Stimulated activated CD8-positive, alpha-beta memory T cell treated with anti-CD3 and anti-CD28 coated beads, Interleukin-4, amount 100 ng/mL, for 24 hours (primary cell): ENCODE results near the gene PDRG1.

Source experiments
- DNase-seq: peaks from one replicate; pipeline ENCODE4 v3.0.0-alpha.2; 2020; ENCODE audit warnings: low read depth

PDRG1 gene

GRCh38 chr20:31907046-31907445, 44.8 kb downstream of the PDRG1 start:
- DNase-seq, result no peak

- no peak for DNase-seq
These were observed 45.8 kb downstream of the PDRG1 start for GRCh38 chr20:31906001-31906400.

DNA sequence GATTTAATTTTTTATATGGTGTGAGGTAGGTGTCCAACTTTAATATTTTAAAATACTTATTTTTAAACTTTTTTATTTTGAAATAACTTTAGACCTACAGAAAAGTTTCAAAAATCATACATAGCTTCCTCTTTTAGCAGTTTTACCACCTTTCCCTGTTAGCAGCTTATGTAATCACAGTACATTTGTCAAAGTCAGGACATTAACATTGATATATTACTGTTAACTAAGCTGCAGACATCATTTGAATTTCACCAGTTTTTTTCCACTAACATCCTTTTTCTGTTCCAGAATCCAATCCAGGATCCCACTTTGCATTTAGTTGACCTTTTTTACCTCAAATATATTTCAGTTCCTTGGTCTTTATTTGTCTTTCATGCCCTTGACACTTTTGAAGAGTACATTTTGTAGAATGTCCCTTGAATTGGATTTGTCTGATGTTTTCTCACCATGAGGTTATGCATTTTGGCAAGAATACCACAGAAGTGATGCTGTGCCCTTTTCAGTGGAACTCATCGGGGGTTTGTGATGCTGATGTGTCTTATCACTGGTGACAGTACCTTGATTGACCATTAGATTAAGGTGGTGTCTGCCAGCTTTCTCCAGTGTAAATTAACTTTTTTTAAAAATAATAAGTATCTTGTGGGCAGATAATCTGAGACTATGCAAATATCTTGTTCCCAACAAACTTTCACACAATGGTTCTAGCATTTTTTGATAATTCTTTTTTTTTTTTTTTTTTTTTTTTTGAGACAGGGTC, 48.0 kb downstream of the PDRG1 start:
- DNase-seq, result no peak

DNA sequence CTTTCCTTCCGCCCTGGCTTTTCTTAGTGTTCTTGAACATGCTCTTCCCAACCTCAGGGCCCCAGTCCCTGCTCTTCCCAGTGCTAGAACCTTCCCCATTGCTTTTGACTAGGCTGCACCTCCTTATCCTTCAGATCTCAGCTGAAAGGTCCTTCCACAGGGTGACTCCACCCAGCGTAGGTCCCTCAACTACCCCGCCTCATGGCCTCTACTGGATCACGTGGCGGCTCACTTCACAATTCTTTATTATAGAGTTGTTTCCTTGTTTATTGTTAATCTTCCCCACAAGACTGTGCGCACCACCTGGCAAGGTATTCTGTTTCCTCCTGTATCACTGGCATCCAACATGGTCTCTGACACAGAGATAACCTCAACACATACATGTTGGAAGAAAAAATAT, 50.2 kb downstream of the PDRG1 start:
- no peak for DNase-seq

DNA sequence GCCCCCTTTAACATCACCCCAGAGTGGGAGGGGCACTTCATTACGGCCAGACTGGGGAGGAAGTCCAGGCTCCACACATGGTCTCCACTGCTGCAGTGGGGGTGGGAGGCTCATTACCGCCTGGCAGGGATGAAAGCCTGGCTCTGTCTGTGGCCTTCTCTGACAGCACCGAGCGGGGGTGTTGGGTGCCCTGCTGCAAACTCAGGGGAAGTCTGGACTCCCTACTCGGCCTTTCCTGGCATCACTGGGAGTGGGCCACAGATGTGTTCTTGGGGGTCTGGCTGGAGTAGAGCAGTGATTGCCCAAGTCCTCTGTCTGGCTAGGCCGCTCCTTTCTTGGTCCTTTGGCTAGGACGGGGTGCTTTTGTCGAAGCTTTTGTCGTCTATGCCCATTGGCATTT, 54.3 kb downstream of the PDRG1 start:
- DNase-seq, result no peak

DNA sequence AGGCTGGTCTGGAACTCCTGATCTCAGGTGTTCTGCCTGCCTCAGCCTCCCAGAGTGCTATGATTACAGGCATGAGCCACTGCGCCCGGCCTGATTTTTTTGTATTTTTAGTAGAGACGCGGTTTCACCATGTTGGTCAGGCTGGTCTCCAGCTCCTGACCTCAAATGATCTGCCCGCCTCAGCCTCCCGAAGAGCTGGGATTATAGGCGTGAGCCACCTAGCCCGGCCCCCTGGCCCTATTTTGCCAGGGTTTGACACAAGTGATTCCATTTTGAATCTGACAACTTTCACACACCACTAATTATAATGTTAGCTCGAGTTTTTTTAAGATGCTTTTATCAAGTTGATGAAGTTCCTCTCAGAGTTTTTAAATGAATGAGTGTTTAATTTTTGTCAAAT, 55.8 kb downstream of the PDRG1 start:
- DNase-seq, result no peak

DNA sequence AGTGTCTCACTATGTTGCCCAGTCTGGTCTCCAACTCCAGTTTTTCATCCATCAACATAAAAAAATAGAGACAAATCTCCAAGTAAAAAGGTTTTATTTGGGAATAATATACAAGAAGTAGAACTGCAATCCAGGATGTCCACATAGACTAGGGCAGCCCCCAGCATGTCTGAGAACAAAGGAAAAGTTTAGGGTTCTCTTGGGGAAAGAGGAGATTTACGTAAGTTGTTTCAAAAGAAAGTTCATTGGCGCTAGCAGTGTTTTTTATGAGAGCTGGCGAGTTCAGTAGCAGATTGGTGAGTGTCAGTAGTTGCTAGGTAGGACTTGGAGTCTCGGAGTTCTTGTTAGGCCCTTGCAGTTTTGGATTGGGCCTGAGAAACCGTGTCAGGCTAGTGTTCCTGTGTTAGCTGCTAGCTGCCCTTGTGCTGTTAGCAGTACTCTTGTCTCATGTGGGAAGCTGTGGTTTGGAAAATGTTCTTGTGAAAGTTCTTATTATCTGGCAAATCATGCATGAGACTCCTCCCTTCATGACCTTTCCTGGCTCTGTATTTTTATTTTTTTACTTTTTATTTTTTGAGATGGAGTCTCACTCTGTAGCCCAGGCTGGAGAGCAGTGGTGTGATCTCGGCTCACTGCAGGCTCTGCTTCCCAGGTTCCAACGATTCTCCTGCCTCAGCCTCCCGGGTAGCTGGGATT, 56.7 kb downstream of the PDRG1 start:
- DNase-seq, result no peak
